SK-N-SH (cell line): ENCODE data around the gene OCLN.

Experiments used
- ELF1 ChIP-seq: IDR thresholded peaks from 2 replicates; pipeline ENCODE4 v1.4.0; 2012
- EZH2phosphoT487 ChIP-seq: fragments of 200-600 bp; sonication (generic); IDR thresholded peaks from 2 replicates; pipeline ENCODE4 v1.6.1; 2017; ENCODE audit warnings: low read depth, mixed run types, mild to moderate bottlenecking, antibody characterized with exemption, moderate library complexity, borderline replicate concordance
- GABPA ChIP-seq: IDR thresholded peaks from 2 replicates; pipeline ENCODE4 v1.4.0; 2012; ENCODE audit warnings: low read depth, mild to moderate bottlenecking
- RFX5 ChIP-seq: IDR thresholded peaks from 2 replicates; pipeline ENCODE4 v1.6.1; 2012; ENCODE audit warnings: mild to moderate bottlenecking, improper control_type of control experiment, low read length
- TAF1 ChIP-seq: IDR thresholded peaks from 2 replicates; pipeline ENCODE4 v1.6.1; 2012; ENCODE audit warnings: low read depth, mild to moderate bottlenecking, low read length, moderate library complexity, borderline replicate concordance
- TEAD4 ChIP-seq: IDR thresholded peaks from 2 replicates; pipeline ENCODE4 v1.4.0; 2012; ENCODE audit warnings: mild to moderate bottlenecking, borderline replicate concordance; ENCODE audit not compliant: insufficient read depth
- TF ChIP-seq, protein P1 (sequence below): fragments of 200-600 bp; sonication (generic); IDR thresholded peaks from 2 replicates; pipeline ENCODE4 v1.6.1; 2017; ENCODE audit warnings: antibody characterized with exemption, mild to moderate bottlenecking, moderate library complexity
- TF ChIP-seq, protein P2 (sequence below): IDR thresholded peaks from 2 replicates; pipeline ENCODE4 v1.4.0; 2012; ENCODE audit warnings: low read depth, borderline replicate concordance

DNA sequence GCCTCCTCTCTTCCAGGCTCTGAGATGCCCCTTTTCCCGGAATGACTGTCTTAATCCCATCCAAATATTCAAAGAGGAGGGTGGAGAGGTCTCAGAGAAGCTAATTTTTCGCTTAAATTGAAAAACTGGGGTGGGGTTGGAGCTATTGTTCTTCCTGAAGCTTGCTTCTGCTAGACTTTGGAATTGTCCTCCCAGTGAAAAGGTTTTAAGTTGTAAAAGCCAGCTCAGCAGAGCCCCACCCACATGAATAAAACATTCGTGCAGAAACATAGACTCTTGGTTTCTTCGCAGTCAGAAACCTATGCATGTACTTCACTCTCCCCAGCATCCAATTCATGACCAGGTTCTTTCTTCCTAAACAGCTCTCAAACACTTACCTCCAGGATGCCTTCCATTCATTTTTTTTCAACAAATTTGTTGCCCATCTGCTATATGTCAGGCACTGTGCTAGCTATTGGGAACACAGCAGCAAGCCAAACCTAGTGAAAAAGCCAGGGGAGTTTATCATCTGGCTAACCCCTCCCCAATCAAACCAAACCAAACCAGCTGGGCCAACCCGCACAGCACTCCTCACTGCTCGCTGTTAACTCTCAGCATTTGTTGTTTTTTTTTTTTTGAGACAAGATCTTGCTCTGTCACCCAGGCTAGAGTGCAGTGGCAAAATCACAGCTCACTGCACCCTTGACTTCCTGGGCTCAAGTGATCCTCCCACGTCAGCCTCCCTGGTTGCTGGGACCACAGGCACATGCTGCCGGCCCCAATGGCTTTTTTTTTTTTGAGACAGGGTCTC, 37.9 kb upstream of the OCLN start:
- TF ChIP-seq, protein P1, sequence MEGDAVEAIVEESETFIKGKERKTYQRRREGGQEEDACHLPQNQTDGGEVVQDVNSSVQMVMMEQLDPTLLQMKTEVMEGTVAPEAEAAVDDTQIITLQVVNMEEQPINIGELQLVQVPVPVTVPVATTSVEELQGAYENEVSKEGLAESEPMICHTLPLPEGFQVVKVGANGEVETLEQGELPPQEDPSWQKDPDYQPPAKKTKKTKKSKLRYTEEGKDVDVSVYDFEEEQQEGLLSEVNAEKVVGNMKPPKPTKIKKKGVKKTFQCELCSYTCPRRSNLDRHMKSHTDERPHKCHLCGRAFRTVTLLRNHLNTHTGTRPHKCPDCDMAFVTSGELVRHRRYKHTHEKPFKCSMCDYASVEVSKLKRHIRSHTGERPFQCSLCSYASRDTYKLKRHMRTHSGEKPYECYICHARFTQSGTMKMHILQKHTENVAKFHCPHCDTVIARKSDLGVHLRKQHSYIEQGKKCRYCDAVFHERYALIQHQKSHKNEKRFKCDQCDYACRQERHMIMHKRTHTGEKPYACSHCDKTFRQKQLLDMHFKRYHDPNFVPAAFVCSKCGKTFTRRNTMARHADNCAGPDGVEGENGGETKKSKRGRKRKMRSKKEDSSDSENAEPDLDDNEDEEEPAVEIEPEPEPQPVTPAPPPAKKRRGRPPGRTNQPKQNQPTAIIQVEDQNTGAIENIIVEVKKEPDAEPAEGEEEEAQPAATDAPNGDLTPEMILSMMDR = no peak
- TF ChIP-seq TAF1 (no peak), TEAD4 (no peak), RFX5 (no peak), ELF1 (no peak), EZH2phosphoT487 (no peak), GABPA (no peak)
- TF ChIP-seq, protein P2, sequence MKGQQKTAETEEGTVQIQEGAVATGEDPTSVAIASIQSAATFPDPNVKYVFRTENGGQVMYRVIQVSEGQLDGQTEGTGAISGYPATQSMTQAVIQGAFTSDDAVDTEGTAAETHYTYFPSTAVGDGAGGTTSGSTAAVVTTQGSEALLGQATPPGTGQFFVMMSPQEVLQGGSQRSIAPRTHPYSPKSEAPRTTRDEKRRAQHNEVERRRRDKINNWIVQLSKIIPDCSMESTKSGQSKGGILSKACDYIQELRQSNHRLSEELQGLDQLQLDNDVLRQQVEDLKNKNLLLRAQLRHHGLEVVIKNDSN = no peak
